GM21423 (cell line): ENCODE data around the gene PDLIM5.

Experiments
- ATAC-seq: cut with Tn5 transposase; IDR thresholded peaks from one replicate; pipeline ENCODE4 v1.9.1; 2021; ENCODE audit warnings: mild to moderate bottlenecking, moderate library complexity; ENCODE audit not compliant: unreplicated experiment

PDLIM5 gene

GRCh38 chr4:94678896-94679295 is 227.2 kb downstream of the PDLIM5 start:
- ATAC-seq: no peak

- no peak for ATAC-seq
Measured at GRCh38 chr4:94680176-94680862, 228.6 kb downstream of the PDLIM5 start.

- no peak for ATAC-seq
Measured at GRCh38 chr4:94686086-94686485, 234.3 kb downstream of the PDLIM5 start.

- no peak for ATAC-seq
Measured at GRCh38 chr4:94689155-94689860, 237.6 kb downstream of the PDLIM5 start.

GRCh38 chr4:94690851-94691254 is 239.1 kb downstream of the PDLIM5 start:
- ATAC-seq: no peak

GRCh38 chr4:94691552-94691951 is 239.8 kb downstream of the PDLIM5 start:
- ATAC-seq: no peak

GRCh38 chr4:94695384-94695783 is 243.6 kb downstream of the PDLIM5 start:
- no peak for ATAC-seq

GRCh38 chr4:94698187-94698586 is 246.4 kb downstream of the PDLIM5 start:
- ATAC-seq: no peak

- no peak for ATAC-seq
Measured at GRCh38 chr4:94700298-94700697, 248.6 kb downstream of the PDLIM5 start.

GRCh38 chr4:94701631-94702300 is 250.0 kb downstream of the PDLIM5 start:
- ATAC-seq: no peak

- ATAC-seq: no peak
Measured at GRCh38 chr4:94711635-94712034, 259.9 kb downstream of the PDLIM5 start.

GRCh38 chr4:94714365-94715160 is 262.8 kb downstream of the PDLIM5 start:
- no peak for ATAC-seq

GRCh38 chr4:94715726-94716125 is 264.0 kb downstream of the PDLIM5 start:
- ATAC-seq: no peak
